Skeletal muscle satellite cell (primary cell): ENCODE measurements around the gene SLC40A1.

Experiments used
- H3K27me3 ChIP-seq: 2 replicates; pipeline ENCODE4 v1.7.0; 2013; ENCODE audit warnings: low read length; ENCODE audit not compliant: control insufficient read depth, insufficient read depth
- H3K36me3 ChIP-seq: 2 replicates; pipeline ENCODE4 v1.7.0; 2013; ENCODE audit warnings: mild to moderate bottlenecking, control low read depth, low read length; ENCODE audit not compliant: insufficient read depth
- H3K4me1 ChIP-seq: 2 replicates; pipeline ENCODE4 v1.7.0; 2013; ENCODE audit warnings: low read length; ENCODE audit not compliant: control insufficient read depth, insufficient read depth
- H3K4me2 ChIP-seq: 2 replicates; pipeline ENCODE4 v1.7.0; 2013; ENCODE audit warnings: mild to moderate bottlenecking, low read length
- H3K4me3 ChIP-seq: 2 replicates; pipeline ENCODE4 v1.7.0; 2013; ENCODE audit warnings: low read length
- H3K9ac ChIP-seq: 2 replicates; pipeline ENCODE4 v1.7.0; 2013; ENCODE audit warnings: mild to moderate bottlenecking, low read depth, low read length, moderate library complexity
- H3K9me3 ChIP-seq: replicated peaks from 2 replicates; pipeline ENCODE4 v1.7.0; 2013; ENCODE audit warnings: mild to moderate bottlenecking, control low read depth, low read length

The SLC40A1 gene

GRCh38 chr2:189530965-189531637 lies 49.5 kb downstream of the SLC40A1 start:
- Histone ChIP-seq H3K9me3 (no peaks in the 10 kb centered on the region), H3K4me1 (peaks cover 16% of the 10 kb centered on the region), H3K4me3 (no peak overlapping the region), H3K36me3 (no peaks in the 10 kb centered on the region), H3K4me2 (no peak overlapping the region), H3K27me3 (no peaks in the 10 kb centered on the region), H3K9ac (no peak overlapping the region)

DNA sequence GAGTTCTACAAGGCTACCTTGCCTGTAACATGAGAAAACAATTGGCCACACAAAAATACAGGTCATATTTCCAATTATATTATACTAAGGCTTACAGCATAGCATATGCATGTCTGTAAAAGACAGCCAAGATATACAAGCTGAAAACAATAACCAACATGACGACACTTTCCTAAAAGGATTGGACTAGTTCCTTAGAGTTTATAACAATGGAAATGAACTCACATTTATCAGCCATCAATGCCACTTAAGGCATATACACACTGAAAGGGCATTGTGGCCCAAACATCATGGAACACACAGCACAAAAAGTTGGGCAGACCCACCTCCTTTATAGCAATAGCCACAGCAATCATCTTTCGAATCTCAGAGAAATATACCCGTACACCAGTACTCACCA lies 52.0 kb downstream of the SLC40A1 start:
- H3K9me3 ChIP-seq = no peaks in the 10 kb centered on the region
- no peak overlapping the region for H3K4me3 ChIP-seq
- no peak overlapping the region for H3K9ac ChIP-seq
- no peaks in the 10 kb centered on the region for H3K36me3 ChIP-seq
- no peaks in the 10 kb centered on the region for H3K27me3 ChIP-seq
- no peak overlapping the region for H3K4me2 ChIP-seq
- H3K4me1 ChIP-seq = no peaks in the 10 kb centered on the region

- Histone ChIP-seq H3K9ac (no peak overlapping the region), H3K9me3 (no peaks in the 10 kb centered on the region), H3K4me3 (no peak overlapping the region), H3K36me3 (no peaks in the 10 kb centered on the region), H3K4me2 (no peak overlapping the region), H3K27me3 (no peaks in the 10 kb centered on the region), H3K4me1 (no peaks in the 10 kb centered on the region)
Measured at GRCh38 chr2:189527812-189528592, 52.6 kb downstream of the SLC40A1 start.

DNA sequence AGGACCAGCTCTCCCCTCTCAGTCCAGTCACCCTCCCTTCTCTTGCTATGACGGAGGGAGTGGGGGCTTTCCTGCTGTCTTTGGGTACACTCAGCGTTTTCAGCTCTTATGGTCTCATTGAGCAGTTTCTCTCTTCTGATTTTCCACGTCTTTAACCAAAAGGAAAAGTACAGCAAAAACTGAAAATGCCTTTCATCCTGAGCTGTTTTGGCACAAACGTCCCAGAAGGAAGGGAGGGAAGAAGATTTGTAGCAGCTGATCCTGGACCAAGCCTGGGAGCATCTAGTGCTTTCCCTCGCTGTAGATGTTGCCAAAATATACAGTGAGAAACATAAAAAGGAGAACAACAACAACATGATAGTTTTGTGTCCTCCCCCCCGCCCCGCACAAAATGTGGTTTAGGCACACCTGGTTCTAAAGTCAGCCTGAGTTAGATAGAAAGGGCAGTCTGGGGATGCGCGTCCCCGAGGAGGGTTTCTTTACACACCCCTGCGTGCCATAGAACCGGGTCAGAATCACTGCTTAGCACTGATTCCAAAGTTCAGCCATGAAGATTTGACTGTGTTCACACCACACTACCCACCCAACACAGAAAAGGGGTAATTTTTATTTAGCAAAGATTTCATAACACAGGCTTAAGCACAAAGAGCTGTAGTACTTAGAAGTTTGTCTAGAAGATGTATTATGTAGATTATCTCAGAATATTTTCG lies 53.4 kb downstream of the SLC40A1 start:
- Histone ChIP-seq H3K9ac (no peak overlapping the region), H3K4me1 (no peaks in the 10 kb centered on the region), H3K36me3 (no peaks in the 10 kb centered on the region), H3K9me3 (no peaks in the 10 kb centered on the region), H3K4me3 (no peak overlapping the region), H3K27me3 (no peaks in the 10 kb centered on the region), H3K4me2 (no peak overlapping the region)

GRCh38 chr2:189526241-189526640 lies 54.3 kb downstream of the SLC40A1 start:
- Histone ChIP-seq H3K4me2 (no peak overlapping the region), H3K4me3 (no peak overlapping the region), H3K9me3 (no peaks in the 10 kb centered on the region), H3K27me3 (no peaks in the 10 kb centered on the region), H3K9ac (no peak overlapping the region), H3K4me1 (no peaks in the 10 kb centered on the region), H3K36me3 (no peaks in the 10 kb centered on the region)

DNA sequence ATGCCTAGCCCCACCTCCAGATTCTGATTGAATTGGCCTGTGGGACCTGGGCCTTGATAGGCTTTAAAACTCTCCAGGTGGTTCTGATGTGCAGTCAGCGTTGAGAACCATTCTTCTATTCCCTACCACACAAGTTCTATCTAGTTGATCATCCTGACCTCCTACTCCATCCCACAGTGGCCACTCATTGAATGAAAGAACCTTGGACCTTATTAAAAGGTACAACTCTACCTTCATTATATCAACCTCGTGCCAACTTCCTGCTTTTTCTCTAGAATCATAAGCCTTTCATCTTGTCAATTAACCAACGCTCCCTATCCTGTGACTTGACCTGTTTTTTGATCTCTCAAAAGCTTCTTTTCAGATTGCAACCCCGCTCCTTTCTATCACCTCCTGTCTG lies 55.8 kb downstream of the SLC40A1 start:
- Histone ChIP-seq H3K4me2 (no peak overlapping the region), H3K27me3 (no peaks in the 10 kb centered on the region), H3K4me1 (no peaks in the 10 kb centered on the region), H3K36me3 (no peaks in the 10 kb centered on the region), H3K9ac (no peak overlapping the region), H3K9me3 (no peaks in the 10 kb centered on the region), H3K4me3 (no peak overlapping the region)

DNA sequence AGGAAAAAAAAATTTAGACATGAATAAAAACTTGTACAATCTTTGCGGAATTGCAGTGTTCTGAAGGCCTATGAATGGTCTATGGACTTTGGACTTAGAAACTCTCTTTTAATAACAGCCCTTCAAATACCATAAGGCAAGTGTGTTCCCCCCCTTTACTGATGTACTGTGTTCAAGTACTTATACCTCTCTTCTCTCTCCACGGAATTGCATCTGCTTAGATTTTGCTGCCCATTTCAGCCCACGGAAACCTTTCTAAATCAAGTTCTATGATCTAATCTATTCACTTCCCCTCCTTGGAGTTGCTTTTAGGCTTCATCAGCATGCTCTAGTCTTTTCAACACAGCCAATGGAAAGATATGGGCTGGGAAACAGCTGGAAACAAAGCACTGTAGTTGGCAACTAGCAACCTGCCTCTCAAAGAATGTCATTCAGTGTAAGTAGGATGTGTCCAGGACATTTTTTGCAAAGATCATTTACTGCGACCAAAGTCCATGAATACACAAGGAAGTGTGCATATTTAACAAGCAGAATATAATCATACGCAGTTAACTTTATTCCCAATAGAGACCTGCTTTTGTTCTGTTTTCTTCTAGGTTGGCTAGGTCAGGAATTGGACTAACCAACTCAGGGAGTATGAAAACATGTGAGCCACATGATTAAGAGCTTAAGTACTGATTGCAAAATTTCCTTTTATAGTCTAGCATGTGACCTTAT lies 58.0 kb downstream of the SLC40A1 start:
- H3K36me3 ChIP-seq = no peaks in the 10 kb centered on the region
- no peak overlapping the region for H3K4me3 ChIP-seq
- H3K27me3 ChIP-seq = no peaks in the 10 kb centered on the region
- no peaks in the 10 kb centered on the region for H3K9me3 ChIP-seq
- no peaks in the 10 kb centered on the region for H3K4me1 ChIP-seq
- no peak overlapping the region for H3K9ac ChIP-seq
- no peak overlapping the region for H3K4me2 ChIP-seq

GRCh38 chr2:189521699-189522434 lies 58.7 kb downstream of the SLC40A1 start:
- H3K4me2 ChIP-seq = no peak overlapping the region
- H3K9ac ChIP-seq = no peak overlapping the region
- no peaks in the 10 kb centered on the region for H3K4me1 ChIP-seq
- H3K27me3 ChIP-seq = no peaks in the 10 kb centered on the region
- no peaks in the 10 kb centered on the region for H3K36me3 ChIP-seq
- H3K4me3 ChIP-seq = no peak overlapping the region
- H3K9me3 ChIP-seq = no peaks in the 10 kb centered on the region

DNA sequence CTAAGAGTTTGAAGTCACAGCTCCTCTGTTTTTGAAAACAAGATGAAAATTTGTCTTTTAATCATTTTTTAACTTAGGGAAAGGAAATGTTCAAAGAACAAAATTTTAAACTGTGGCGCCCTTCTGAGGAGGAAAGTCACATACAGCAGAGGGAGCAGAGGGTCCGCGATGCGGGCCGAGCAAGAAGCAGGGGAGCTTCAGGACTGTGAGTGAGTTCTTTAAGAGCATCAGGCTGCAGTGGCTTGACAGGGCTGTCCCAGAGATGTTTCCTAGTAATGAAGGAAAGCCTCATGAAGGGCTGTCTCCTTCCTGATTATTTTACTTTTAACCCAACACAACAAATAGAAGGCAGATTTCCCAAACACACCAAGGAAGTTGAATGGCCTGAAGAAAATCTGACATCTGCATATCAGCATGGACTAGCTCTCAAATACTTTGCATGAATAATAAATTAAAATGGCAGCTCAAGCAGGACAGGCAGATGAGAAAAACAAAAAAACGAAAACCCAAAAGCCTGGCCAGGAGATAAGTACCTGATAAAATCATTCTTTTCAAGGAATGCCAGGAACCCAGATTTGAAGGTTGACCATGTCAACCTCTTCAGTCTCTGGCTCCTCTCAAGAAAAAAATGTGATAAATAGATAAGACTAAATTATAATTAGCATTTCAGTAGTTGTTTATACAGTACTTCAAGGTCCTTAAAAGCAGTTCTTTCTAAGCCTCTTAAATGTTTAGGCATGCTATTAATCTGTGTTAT lies 60.8 kb downstream of the SLC40A1 start:
- no peak overlapping the region for H3K9ac ChIP-seq
- no peaks in the 10 kb centered on the region for H3K9me3 ChIP-seq
- no peaks in the 10 kb centered on the region for H3K4me1 ChIP-seq
- H3K4me3 ChIP-seq = no peak overlapping the region
- no peak overlapping the region for H3K4me2 ChIP-seq
- H3K27me3 ChIP-seq = no peaks in the 10 kb centered on the region
- no peaks in the 10 kb centered on the region for H3K36me3 ChIP-seq

GRCh38 chr2:189517847-189518535 lies 62.6 kb downstream of the SLC40A1 start:
- Histone ChIP-seq H3K36me3 (no peaks in the 10 kb centered on the region), H3K9ac (no peak overlapping the region), H3K4me3 (no peak overlapping the region), H3K4me2 (no peak overlapping the region), H3K27me3 (no peaks in the 10 kb centered on the region), H3K4me1 (no peaks in the 10 kb centered on the region), H3K9me3 (no peaks in the 10 kb centered on the region)
